Breast epithelium (tissue), 3 donors: ENCODE measurements around the gene SSC5D.

Experiments
- CTCF ChIP-seq, 3 donors: fragments of 450-650 bp; IDR thresholded peaks; one replicate each; pipeline ENCODE4 v1.5.1; 2016 to 2017; ENCODE audit warnings: antibody characterized with exemption in 3 of 3, mild to moderate bottlenecking in 3 of 3, moderate library complexity in 3 of 3
- POLR2A ChIP-seq: fragments of 450-650 bp; IDR thresholded peaks from one replicate; pipeline ENCODE4 v1.6.1; 2016; ENCODE audit warnings: antibody characterized with exemption, mild to moderate bottlenecking, moderate library complexity
- POLR2AphosphoS5 ChIP-seq, 3 donors: sonication (generic); formaldehyde crosslinking; IDR thresholded peaks; one replicate each; pipeline ENCODE4 v1.6.1; 2017; ENCODE audit warnings: antibody characterized with exemption in 3 of 3

- TF ChIP-seq CTCF (IDR thresholded peaks at IDR 0.05) (no peak), POLR2A (no peak), POLR2AphosphoS5 (IDR thresholded peaks at IDR 0.05) (peak; percentile 57 to 91 (median 75))
Observed at GRCh38 chr19:55546822-55547614, 58.8 kb downstream of the SSC5D start.
